NCI-H510A treated with DMSO at 0.1 percent for 48 hours (cell line): ENCODE results near the gene ANXA6.

Source experiments
- DNase-seq: peaks from one replicate; lab custom pipeline; 2025; lab: John Stamatoyannopoulos, UW

ANXA6 gene

GRCh38 chr5:151153766-151154272, 3.8 kb downstream of the ANXA6 start:
- DNase-seq = no peak

DNA sequence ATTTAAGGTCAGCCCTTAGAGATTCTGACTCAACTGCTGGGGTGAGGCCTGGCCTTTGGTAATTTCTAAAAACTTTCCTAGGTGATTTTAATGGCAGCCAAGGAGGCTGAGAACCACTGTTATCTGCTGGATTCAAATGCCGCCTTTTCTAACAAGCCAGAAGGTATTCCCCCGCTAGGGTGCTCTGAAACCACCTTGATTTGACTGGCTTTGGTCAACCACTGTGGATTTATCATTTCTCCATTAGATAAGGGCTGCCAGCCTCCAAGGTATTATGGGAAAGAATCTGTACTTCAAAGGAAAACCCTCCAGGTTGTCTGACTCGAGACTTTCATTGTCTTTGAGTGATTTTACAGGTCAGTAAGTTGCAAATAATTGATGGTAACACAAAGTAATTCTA, 4.3 kb downstream of the ANXA6 start:
- DNase-seq = no peak

GRCh38 chr5:151151793-151152192, 5.8 kb downstream of the ANXA6 start:
- DNase-seq = no peak

GRCh38 chr5:151151263-151151660, 6.3 kb downstream of the ANXA6 start:
- DNase-seq = no peak

GRCh38 chr5:151150471-151151262, 6.9 kb downstream of the ANXA6 start:
- DNase-seq = peak; percentile 31

- DNase-seq = no peak
Observed at GRCh38 chr5:151148583-151148982, 9.0 kb downstream of the ANXA6 start.

- no peak for DNase-seq
Observed at GRCh38 chr5:151147033-151147432, 10.5 kb downstream of the ANXA6 start.

GRCh38 chr5:151146061-151146460, 11.5 kb downstream of the ANXA6 start:
- no peak for DNase-seq

- DNase-seq = no peak
Observed at GRCh38 chr5:151144922-151145321, 12.7 kb downstream of the ANXA6 start.

GRCh38 chr5:151144275-151144674, 13.3 kb downstream of the ANXA6 start:
- DNase-seq = no peak

GRCh38 chr5:151143645-151144044, 13.9 kb downstream of the ANXA6 start:
- no peak for DNase-seq

DNA sequence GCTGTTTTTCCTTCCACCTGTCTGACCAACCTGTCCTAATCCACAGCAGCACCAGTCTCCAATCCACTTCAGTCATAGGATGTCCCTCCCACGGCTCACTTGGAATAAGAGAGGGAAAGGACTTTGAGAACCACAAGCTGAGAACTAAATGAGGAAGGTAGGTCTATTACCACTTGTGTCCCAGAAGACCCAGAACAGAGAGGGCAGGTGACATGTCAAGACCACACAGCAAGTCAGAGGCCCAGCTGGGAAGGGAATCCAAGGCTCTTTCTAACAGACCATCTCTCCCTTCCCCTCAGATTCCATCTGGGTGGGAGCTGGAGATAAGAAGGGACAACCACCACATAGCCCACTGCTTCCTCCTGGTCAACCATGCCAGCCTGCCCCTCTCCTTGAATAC, 14.6 kb downstream of the ANXA6 start:
- DNase-seq = no peak

DNA sequence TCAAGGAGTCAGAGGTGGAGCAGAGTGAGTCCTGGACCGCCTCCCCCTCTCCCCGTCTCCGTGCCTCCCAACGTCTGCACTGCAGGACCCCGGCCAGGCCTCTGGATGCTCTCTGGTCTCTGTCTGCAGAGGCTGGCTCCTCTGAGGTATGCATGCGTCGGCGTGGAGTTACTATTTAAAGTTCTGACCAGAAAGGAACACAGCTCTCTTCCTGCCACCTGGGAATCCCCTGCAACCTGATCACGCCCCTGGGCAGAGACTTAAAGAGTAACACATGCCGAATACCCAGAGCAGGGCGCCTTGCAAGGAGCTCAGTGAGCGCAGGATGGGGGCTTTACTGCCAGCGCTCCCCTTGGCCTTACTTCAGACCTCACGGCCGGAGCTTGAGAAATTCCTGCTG, 16.0 kb downstream of the ANXA6 start:
- DNase-seq = no peak

- DNase-seq = no peak
Observed at GRCh38 chr5:151140686-151141459, 16.7 kb downstream of the ANXA6 start.

- DNase-seq = no peak
Observed at GRCh38 chr5:151139646-151140045, 17.9 kb downstream of the ANXA6 start.

DNA sequence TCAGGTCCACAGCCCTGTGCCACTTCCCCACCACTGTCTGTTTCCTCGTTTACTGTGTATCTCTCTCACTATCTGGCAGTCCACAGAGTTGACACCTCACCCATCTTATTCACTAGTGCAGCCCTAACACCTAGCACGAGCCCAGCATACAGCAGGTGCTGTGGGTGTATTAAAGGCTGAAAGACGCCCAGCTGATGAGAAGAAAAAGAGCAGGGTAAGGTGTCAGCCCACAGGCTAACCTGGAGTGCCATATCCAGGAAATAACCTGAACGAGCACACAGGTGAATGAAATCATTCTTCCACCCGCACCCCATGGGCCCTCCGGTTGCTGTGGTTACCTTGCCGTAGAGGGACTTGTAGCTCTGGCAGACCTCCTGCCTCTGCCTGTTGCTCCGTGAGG, 18.6 kb downstream of the ANXA6 start:
- DNase-seq = peak; percentile 43

- DNase-seq = no peak
Observed at GRCh38 chr5:151138114-151138513, 19.5 kb downstream of the ANXA6 start.

DNA sequence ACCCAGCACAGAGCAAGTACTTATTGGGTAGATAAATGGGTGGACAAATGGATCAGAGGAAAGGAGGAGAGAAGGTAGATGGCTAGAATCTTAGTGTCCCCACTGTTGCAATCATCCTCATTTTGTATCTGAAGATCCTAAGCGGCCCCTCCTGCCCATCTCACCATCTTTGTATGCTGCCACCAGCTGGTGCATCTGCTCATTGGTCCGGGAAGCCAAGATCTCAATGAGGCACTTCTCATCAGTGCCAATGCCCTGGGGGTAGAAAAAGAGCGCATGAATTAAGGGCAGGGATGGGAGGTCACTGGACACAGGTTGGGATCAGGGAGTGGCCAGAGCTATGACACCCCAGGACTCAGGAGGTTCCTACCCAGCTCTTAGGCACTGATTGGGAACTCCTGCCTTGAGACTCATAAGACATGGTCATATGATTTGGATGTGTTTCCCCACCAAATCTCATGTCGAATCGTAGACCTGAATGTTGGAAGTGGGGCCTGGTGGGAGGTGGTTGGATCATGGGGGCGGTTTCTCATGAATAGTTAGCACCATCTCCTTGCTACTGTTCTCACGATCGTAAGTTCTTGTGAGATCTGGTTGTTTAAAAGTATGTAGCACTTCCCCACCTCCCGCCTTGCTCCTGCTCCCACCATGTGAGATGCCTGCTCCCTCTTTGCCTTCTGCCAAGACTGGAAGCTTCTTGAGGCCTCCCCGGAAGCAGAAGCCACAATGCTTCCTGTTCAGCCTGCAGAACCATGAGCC, 20.3 kb downstream of the ANXA6 start:
- no peak for DNase-seq

- peak; percentile 74 for DNase-seq
Observed at GRCh38 chr5:151134228-151134627, 23.4 kb downstream of the ANXA6 start.

DNA sequence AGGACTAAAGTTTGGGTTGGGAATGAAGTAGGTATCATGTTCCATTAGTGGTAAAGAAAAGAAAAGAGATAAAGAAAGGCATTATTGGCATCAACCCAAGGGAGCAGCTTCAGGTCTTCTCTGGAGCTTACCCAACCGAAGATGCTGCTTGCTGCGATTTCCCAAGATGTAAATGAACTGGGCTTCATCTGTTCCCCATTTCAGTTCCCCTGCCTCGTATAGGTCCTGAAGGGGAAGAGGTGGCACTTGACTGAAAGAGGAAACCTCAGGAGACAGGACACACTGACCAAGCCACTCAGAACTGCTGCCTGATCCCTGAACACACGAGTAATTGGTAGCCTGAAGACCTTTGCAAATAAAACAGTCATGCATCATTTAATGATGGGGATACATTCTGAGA, 24.6 kb downstream of the ANXA6 start:
- peak; percentile 92 for DNase-seq

GRCh38 chr5:151130922-151131891, 26.4 kb downstream of the ANXA6 start:
- peak; percentile 58 for DNase-seq
